GM19372 (cell line): ENCODE measurements around the gene FAF2.
A peak's percentile ranks its signal among the peaks of the same experiment; 100 is the strongest.
"Not testable (repeated sequence)": the region's sequence is repeated elsewhere in the genome, so short reads cannot be mapped to it uniquely, and the experiment has no call there.

Experiments used
- ATAC-seq: cut with Tn5 transposase; IDR thresholded peaks from one replicate; pipeline ENCODE4 v1.9.1; 2021; ENCODE audit warnings: mild to moderate bottlenecking, low read depth, moderate library complexity; ENCODE audit not compliant: unreplicated experiment

The FAF2 gene

DNA sequence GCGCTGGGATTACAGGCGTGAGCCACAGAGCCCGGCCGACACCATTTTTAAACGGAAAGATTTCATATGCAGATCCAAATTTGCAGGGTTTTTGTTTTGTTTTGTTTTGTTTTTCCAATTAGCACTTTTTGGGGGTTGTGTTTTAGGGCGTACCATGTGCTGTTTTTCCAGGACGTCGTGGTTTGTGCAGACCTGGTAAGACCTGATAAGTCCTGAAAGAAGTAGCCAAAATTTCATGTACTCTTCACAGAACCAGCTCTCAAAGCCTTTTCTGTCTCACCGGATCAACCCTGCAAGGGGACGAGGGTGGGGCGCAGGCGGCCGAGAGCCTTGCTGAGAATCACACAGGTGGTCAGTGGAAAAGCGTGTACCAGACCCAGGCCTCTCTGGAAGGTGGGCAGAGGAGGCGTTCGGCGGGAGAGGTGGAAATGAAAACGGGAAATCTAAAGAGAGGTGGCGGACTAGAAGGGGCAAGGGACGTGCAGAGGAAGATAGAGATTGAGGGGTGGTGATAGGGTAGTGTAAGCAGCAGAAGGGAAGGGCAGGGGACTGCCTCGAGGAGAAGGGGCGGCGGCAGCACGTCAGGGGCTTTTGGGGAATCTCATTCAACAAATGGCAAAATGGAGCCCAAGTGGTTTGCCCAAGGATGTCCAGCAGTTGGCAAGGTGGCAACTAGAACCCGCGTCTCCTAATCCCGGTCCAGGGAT lies 1.1 kb upstream of the FAF2 start:
- no peak for ATAC-seq

DNA sequence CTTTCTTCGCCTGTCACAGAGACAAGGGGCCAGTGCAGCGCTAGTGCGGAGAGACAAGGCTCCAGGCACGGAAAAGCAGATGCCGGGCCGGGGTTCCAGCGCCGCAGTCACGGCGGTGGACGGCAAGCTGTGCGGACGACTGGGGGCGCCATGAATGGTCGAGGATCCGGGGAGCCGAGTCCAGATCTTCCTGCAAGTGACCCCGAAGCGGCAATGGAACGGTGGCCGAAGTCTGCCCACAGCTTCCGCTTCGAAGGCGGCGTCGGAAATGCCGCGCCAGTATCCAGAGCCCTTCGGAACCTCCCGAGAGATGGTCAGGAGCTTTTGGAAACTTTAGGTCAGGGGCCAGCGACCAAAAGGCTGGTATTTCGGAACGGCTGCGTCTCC lies 601 bp upstream of the FAF2 start:
- peak; percentile 27 for ATAC-seq

DNA sequence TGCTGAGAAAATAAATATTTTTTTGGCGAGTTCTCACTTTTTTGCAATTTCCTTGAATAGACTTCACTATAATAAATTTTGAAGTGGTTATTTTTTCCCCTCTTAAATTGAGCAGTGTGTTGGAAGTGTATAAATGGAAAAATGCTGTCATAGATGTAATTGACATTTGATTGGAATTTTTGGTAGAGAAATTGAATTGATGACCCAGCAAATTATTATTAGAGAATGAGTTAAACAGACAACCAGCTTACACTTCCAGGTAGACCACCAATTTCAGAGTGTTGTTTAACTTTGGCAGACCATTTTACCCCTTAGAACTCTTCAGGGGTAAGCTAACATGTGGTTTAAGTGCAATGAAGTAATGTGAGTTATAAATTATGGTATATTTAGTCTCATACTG lies 1.9 kb downstream of the FAF2 start:
- ATAC-seq: no peak

GRCh38 chr5:176454724-176455394 lies 6.7 kb downstream of the FAF2 start:
- no peak for ATAC-seq

- no peak for ATAC-seq
Measured at GRCh38 chr5:176458904-176459561, 10.8 kb downstream of the FAF2 start.

DNA sequence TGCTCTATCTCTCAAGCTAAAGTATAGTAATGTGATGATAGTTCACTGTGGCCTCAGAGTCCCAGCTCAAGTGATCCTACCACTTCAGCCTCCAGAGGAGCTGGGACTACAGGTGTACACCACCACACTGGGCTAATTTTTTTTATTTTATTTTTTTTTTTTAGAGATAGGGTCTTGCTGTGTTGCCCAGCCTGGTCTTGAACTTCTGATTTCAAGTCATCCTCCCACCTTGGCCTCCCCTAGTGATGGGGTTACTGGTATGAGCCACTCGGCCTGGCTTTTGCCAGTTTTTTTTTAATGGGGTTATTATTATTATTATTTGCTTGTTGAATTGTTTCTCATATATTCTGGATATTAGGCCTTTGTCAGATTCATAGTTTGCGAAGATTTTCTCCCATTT lies 13.2 kb downstream of the FAF2 start:
- ATAC-seq: no peak

DNA sequence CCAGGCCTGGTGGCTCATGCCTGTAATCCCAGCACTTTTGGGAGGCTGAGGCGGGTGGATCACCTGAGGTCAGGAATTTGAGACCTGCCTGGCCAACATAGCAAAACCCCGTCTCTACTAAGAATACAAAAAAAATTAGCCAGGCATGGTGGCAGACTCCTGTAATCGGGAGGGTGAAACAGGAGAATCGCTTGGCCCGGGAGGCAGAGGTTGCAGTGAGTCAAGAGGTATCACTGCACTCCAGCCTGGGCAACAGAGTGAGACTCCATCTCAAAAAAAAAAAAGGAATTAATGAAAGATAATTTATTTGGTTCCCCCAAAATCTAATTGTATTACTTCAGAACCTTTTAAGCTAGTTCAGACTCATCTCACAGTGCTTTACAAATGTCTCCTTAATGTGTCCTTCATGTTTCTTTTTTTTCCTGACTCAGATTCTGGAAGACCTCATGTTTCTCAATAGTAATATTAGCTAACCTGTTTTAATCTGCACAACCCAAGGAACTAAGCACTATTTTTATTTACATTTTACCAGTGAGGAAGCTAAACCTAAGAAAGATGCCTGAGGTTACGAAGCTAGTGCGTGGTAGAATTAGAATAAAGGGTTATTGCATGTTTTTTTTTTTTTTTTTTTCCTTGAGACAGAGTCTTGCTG lies 15.1 kb downstream of the FAF2 start:
- ATAC-seq: no peak

DNA sequence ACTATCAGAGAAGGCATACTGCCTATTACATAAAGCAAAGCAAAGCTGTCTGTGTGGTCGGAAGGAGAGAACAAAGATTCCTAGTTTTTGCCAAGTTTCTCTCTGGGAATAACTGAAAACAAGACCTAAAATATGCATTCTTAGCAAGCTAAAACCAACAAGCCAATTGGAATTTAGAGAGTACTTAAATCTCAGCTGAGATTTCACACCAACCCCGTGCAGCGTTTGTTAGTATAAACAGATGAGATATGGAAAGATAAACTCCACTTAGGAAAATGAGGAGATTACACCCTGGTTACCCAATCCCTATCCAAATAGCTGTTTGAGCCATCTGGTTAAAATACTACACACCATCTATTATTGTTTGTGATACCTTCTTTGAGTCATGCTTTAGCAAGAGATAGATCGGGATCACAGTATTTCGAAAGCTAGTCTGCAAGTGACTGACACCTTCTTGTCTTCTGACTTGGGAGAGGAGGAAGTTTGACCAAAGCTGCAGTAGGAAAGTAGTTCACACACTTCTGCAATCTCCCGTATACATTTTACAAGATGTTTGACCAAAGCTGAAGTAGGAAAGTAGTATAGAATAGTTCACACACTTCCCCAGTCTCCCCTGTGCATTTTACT lies 18.2 kb downstream of the FAF2 start:
- no peak for ATAC-seq

DNA sequence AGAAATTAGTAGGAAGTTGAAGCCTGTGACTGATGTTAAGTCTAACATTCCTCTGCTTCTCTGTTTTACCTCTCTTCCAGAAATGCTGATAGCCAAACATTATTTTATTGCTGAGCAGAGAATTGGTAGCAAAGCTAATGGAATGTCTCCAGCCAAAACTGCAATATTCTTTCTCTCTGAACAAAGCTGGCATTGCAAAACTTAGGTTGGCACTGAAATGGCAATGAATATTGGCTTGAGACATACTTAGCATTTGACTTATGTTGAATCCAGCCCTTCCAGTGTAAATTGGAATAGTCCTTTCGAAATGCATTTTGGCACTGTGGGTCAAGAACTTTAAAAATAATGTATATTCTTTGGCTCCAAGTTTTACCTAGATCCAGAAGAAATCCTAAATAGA lies 21.1 kb downstream of the FAF2 start:
- no peak for ATAC-seq

DNA sequence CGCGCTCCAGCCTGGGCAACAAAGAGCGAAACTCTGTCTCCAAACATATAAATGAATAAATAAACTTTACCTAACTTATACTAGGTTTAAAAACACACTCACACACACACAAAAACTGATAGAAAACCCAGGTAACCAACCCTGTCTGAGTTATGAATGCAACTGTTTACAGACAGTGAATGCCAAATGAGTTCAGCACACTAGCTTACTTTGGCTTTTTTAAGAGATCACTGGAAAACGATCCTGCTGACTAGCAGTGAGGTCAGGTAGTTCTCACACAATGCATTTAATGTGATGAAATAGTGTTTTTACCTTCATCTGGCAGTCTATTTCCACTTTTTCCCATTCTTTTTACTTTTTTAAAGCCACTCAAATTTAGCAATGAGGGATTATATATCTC lies 22.4 kb downstream of the FAF2 start:
- no peak for ATAC-seq

- no peak for ATAC-seq
Measured at GRCh38 chr5:176471098-176471497, 22.9 kb downstream of the FAF2 start.

DNA sequence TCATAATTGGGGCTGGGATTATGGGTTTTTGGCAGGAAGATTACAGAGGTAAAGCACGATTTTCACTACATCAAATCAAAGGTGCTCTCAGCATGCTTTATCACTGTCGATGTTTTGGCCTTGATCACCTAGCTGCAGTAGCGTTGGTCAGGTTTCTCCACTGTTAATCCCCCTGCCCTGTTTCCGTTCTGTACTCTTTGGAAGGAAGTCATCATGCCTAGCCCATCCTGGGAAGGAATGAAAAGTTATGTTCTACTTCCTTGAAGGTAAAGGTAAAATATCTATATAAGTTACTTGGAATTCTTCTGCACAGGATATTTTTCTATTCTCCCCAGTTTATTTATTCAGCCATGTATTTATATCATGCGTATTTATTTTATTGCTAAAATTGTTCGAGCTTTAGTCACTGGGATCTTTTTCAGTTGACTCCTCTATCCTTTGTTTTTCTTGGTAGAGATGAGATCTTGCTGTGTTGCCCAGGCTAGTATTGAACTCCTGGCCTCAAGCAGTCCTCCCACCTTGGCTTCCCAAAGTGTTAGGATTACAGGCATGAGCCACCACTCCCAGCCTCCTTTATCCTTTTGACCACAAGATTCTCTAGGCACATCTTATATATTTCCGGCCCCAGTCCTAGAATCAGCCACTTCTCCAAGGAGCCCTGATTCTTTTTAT lies 25.3 kb downstream of the FAF2 start:
- no peak for ATAC-seq

DNA sequence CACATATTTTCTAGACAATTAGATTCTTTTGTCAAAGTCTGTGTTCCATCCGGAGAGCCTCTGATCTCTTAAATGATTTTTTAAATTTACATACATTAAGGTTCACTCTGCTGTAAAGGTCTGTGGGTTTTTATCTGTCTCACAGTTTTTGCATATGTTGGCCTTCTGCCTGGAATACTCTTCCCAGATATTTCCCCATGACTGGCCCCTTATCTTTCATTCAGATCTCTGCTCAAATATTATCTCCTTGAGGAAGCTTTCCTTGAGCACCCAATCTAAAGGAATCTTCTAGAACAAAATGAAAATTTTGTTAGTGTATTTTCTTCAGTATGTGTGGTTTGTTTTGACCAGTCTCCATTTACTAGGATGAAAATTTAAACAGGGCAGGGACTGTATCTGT lies 26.3 kb downstream of the FAF2 start:
- ATAC-seq: no peak

DNA sequence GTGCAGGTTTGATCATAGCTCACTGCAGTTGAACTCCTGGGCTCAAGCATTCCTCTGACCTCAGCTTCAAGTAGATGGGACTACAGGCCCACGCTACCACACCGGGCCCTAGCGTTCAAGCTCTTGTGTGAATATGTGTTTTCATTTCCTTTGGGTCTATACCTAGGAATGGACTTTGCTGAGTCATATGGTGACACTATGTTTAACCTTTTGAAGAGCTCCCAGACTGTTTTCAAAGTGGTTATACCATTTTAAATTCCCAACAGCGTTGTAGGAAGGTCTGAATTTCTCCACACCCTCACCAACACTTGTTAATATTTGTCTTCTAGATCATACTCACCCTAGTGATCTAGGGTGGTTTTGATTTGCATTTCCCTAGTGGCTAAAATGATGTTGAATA lies 33.5 kb downstream of the FAF2 start:
- ATAC-seq: no peak

DNA sequence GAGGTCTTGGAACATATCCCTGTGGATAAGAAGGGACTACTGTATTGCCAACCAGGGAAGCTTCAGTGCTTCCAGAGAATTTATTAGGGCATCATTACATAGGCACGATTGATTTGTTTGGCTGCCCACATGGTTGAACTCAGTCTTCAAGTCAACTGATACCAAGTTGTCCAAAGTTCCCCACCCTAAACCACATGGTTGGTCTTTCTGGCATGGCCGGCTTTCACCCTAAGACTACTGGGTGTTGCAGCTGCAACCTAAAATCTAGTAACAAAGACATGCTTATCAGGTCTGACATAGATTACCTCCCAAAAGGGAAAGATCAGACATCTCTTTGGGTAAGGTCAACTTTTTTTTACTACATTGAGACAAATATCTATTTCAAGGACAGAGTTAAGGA lies 37.0 kb downstream of the FAF2 start:
- no peak for ATAC-seq

DNA sequence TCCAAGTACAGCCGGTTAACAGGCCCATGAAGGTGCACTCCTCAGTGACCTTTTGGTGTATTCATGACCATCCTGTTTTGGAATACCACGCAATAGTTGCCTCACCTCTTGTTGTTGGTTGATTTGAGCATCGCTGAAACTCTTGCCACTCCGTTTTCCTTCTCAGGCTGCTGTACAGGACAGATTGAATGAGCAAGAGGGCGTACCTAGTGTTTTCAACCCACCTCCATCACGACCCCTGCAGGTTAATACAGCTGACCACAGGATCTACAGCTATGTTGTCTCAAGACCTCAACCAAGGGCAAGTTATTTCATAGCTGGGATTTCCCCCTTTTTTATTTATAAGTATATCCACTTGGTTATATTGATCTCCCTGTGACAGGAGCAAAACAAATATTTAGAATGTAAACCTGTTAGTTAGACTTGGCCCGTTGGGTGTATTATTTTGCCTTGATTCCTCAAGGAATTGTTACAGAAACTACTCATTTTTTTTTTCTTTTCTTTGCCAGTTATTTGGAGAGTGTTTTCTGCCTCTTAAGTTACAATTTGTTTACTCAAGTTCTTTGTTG lies 38.1 kb downstream of the FAF2 start:
- ATAC-seq: no peak

- not testable (repeated sequence) for ATAC-seq
Measured at GRCh38 chr5:176487160-176487559, 39.0 kb downstream of the FAF2 start.

DNA sequence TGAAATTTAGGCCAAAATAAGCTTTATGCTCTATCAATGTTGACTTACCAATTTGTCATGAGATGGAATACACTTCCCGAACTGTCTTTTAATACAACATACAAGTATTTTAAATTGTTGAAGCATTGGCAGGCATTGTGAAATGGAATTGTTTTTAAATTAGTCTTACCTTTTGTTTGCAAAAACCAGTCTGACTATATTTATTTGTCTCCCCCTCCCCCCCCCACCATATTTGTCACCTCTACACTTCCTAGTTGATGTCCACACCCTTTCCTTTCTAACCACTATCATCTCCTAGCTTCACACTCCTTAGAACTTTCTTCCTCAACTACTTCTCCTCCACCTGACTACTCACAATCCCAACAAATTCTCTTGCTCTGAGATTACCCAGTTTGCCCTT lies 40.9 kb downstream of the FAF2 start:
- no peak for ATAC-seq

DNA sequence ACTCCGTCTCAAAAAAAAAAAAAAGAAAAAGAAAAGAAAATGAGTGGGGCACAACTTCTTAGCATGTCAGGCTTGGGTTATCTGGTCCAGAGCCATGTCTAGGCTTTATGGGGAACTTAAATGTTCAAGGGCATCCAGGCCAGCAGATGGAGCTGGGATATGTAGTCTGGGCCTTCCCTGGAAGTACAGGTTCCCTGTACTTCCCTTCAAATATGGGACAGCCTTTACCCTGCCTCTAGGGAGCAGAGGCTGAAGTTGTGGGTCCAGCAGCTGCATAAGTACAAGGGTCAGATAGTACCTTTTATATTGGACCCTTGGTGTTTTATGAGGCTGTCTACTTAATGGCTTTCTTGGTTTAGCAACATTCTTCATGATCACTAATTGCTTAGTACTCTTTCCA lies 42.1 kb downstream of the FAF2 start:
- ATAC-seq: no peak

DNA sequence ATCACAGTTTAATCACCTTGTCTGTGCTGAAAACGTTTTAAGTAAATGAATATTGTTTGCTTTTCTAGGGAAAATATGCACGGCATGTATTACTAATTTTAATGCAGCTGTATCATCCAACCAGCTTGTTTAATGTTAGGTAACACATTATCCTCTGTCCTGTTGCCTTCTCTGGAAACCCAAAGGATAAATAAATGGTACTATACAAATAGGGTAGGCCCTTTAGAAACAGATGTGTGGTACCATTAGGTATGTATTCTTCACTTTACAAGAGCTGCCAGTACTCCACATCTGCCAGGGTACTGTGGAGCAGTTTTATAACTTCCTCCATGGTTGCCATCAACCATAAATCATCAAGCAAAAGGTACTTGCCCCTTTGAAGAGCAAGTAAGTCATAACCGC lies 42.9 kb downstream of the FAF2 start:
- ATAC-seq: no peak
